HG02973 (cell line): ENCODE data around the gene LRRTM2.
"Not testable (repeated sequence)": the region's sequence is repeated elsewhere in the genome, so short reads cannot be mapped to it uniquely, and the experiment has no call there.

ENCODE experiments used
- ATAC-seq: cut with Tn5 transposase; IDR thresholded peaks from one replicate; pipeline ENCODE4 v1.9.1; 2021; ENCODE audit warnings: moderate library complexity; ENCODE audit not compliant: unreplicated experiment

Gene LRRTM2

GRCh38 chr5:138874771-138875551 lies at the start of gene LRRTM2:
TSS of gene LRRTM2 (minus strand) at chr5:138875335. CDS start at chr5:138874911, 424 bp downstream.
- ATAC-seq, result no peak

- no peak for ATAC-seq
Observed at GRCh38 chr5:138922494-138922893, 47.4 kb upstream of the LRRTM2 start.

GRCh38 chr5:138921362-138921761 lies 46.2 kb upstream of the LRRTM2 start:
- not testable (repeated sequence) for ATAC-seq

- ATAC-seq, result no peak
Observed at GRCh38 chr5:138920181-138920580, 45.0 kb upstream of the LRRTM2 start.

GRCh38 chr5:138918686-138919085 lies 43.6 kb upstream of the LRRTM2 start:
- no peak for ATAC-seq

GRCh38 chr5:138914338-138914737 lies 39.2 kb upstream of the LRRTM2 start:
- no peak for ATAC-seq

- ATAC-seq, result no peak
Observed at GRCh38 chr5:138913773-138914172, 38.6 kb upstream of the LRRTM2 start.

GRCh38 chr5:138912093-138912492 lies 37.0 kb upstream of the LRRTM2 start:
- ATAC-seq, result no peak

- no peak for ATAC-seq
Observed at GRCh38 chr5:138911441-138911840, 36.3 kb upstream of the LRRTM2 start.

- ATAC-seq, result no peak
Observed at GRCh38 chr5:138910546-138911185, 35.5 kb upstream of the LRRTM2 start.

- no peak for ATAC-seq
Observed at GRCh38 chr5:138909734-138910133, 34.6 kb upstream of the LRRTM2 start.

GRCh38 chr5:138905541-138905940 lies 30.4 kb upstream of the LRRTM2 start:
- no peak for ATAC-seq

- ATAC-seq, result no peak
Observed at GRCh38 chr5:138903130-138903775, 28.1 kb upstream of the LRRTM2 start.

- no peak for ATAC-seq
Observed at GRCh38 chr5:138901716-138902115, 26.6 kb upstream of the LRRTM2 start.

- ATAC-seq, result no peak
Observed at GRCh38 chr5:138900281-138900965, 25.3 kb upstream of the LRRTM2 start.

- ATAC-seq, result no peak
Observed at GRCh38 chr5:138898742-138899141, 23.6 kb upstream of the LRRTM2 start.

- ATAC-seq, result no peak
Observed at GRCh38 chr5:138898299-138898698, 23.2 kb upstream of the LRRTM2 start.

GRCh38 chr5:138895918-138896317 lies 20.8 kb upstream of the LRRTM2 start:
- ATAC-seq, result no peak

GRCh38 chr5:138890644-138891043 lies 15.5 kb upstream of the LRRTM2 start:
- no peak for ATAC-seq

- no peak for ATAC-seq
Observed at GRCh38 chr5:138889994-138890393, 14.9 kb upstream of the LRRTM2 start.

GRCh38 chr5:138884554-138884953 lies 9.4 kb upstream of the LRRTM2 start:
- ATAC-seq, result no peak
